ENCODE results near the gene ZMYM4. TPM values are rescaled to one million over a fixed set of nuclear protein-coding genes. Genes with fewer than 3 reads are reported as not detected.

ZMYM4 gene
- total RNA-seq, 2 donors from 2014 or later: 131 to 153 TPM

DNA sequence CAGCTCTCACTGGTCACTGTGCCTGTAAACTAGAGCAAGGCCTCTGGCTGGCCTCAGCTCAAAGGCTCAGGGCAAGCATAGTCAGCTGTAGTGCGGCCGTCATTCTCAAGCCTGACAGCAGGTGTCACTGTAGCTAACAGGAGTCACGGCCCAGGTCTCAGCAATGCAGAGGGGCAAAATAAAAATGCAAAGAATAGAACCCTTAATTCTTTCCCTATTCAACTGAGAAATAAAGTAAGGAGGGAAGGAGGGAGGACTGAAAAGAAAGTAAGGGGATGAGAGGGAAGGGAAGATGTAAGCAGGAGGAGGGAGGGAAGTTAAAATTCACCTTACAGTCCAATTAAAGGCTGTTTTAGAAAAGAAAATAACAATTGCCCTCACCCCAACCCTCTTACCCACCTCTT is 182.6 kb downstream of the ZMYM4 start:
- Mint-ChIP-seq H3K9me3 (no peaks in the 10 kb centered on the region), H3K4me3 (no peak overlapping the region), H3K27ac (peak overlapping the region; percentile 59), H3K4me1 (peaks cover 31% of the 10 kb centered on the region), H3K27me3 (ENCODE audit: insufficient read depth) (no peaks in the 10 kb centered on the region), H3K36me3 (ENCODE audit: low read depth) (peaks cover 60% of the 10 kb centered on the region)
- Histone ChIP-seq H3K27me3 (ENCODE audit: control insufficient read depth, insufficient read depth, low read length, poor library complexity, severe bottlenecking) (no peaks in the 10 kb centered on the region), H3K27ac (ENCODE audit: low read depth, low read length) (no peak overlapping the region), H3K36me3 (ENCODE audit: control insufficient read depth, insufficient read depth, low read length) (peaks cover 70% of the 10 kb centered on the region), H3K4me3 (ENCODE audit: low read length) (no peak overlapping the region), H3K9ac (ENCODE audit: extremely low read depth, low read length, poor library complexity, severe bottlenecking) (no peak overlapping the region), H3K9me3 (ENCODE audit: control insufficient read depth, low read length) (no peaks in the 10 kb centered on the region), H3K4me1 (ENCODE audit: control insufficient read depth, insufficient read depth, low read length) (peaks cover 19% of the 10 kb centered on the region)
- TF ChIP-seq, protein P1, sequence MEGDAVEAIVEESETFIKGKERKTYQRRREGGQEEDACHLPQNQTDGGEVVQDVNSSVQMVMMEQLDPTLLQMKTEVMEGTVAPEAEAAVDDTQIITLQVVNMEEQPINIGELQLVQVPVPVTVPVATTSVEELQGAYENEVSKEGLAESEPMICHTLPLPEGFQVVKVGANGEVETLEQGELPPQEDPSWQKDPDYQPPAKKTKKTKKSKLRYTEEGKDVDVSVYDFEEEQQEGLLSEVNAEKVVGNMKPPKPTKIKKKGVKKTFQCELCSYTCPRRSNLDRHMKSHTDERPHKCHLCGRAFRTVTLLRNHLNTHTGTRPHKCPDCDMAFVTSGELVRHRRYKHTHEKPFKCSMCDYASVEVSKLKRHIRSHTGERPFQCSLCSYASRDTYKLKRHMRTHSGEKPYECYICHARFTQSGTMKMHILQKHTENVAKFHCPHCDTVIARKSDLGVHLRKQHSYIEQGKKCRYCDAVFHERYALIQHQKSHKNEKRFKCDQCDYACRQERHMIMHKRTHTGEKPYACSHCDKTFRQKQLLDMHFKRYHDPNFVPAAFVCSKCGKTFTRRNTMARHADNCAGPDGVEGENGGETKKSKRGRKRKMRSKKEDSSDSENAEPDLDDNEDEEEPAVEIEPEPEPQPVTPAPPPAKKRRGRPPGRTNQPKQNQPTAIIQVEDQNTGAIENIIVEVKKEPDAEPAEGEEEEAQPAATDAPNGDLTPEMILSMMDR (conservative IDR thresholded peaks at IDR 0.05): peak; percentile 93
- peak; percentile 93 for DNase-seq
- 0 to 14% methylated on average over 2 to 3 of the region's 3 CpGs for WGBS, 2 experiments (ENCODE audit: insufficient coverage in 1 of 2, insufficient read length in 1 of 2)

DNA sequence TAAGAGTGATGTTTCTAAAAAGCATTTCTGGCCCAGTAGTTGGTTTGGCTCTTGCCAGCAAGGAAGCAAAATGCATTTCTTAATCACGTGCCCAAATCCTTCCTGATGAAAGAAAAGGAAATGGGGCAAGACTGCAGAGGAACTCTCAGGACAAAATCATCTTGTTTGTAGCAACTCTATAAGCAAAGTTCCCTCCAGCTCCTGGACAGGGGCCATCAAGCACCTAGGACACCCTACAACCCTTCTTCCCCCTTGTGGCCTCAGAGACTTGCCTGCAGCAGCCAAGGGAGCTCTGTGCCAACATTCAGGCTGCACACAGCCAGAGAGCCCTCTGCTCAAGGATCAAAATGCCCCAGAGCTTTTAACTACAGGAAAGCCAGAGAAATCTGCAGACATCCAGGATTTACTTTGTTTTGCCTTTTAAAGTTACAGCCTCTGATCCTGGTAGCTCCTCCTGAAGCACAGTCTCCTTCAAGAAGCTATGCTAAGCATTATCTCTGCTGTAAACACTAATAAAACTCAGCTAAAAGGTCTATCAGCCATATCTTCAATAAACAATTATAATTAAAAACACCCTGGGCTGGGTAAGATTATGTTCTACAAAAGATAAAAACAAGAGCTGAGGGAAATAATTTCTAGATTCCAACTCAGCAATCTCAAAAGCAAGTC is 183.7 kb downstream of the ZMYM4 start:
- H3K36me3 Mint-ChIP-seq (ENCODE audit: low read depth): peaks cover 63% of the 10 kb centered on the region
- TF ChIP-seq, protein P1 (conservative IDR thresholded peaks at IDR 0.05): peak; percentile 43
- peaks cover 62% of the 10 kb centered on the region for H3K36me3 ChIP-seq (ENCODE audit: control insufficient read depth, insufficient read depth, low read length)

DNA sequence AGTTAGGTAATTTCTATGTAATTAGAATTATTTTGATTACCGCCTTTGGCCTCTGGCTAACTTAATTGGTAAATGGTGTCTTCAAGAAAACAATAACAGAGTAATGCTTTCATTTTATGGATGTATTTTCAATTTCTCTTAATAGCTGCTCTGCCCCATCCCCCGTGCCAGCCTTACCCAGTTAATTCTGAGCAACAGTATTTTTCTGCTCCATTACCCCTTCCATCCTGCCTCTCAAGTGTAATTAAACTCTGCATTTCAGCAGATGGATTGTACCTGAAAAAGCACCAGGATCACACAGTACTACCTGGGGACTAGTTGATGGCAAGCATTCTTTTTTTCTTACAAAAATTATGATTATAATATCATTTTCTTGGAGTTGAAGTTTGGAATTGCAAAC is 184.5 kb downstream of the ZMYM4 start:
- no peaks in the 10 kb centered on the region for H3K9me3 Mint-ChIP-seq
- Histone ChIP-seq H3K4me3 (ENCODE audit: low read length) (no peak overlapping the region), H3K27ac (ENCODE audit: low read depth, low read length) (no peak overlapping the region), H3K27me3 (ENCODE audit: control insufficient read depth, insufficient read depth, low read length, poor library complexity, severe bottlenecking) (no peaks in the 10 kb centered on the region), H3K4me1 (ENCODE audit: control insufficient read depth, insufficient read depth, low read length) (peaks cover 19% of the 10 kb centered on the region), H3K9ac (ENCODE audit: extremely low read depth, low read length, poor library complexity, severe bottlenecking) (no peak overlapping the region), H3K36me3 (ENCODE audit: control insufficient read depth, insufficient read depth, low read length) (peaks cover 54% of the 10 kb centered on the region), H3K9me3 (ENCODE audit: control insufficient read depth, low read length) (no peaks in the 10 kb centered on the region)
- no peak for DNase-seq
- WGBS, 2 experiments (ENCODE audit: insufficient coverage in 1 of 2, insufficient read length in 1 of 2): 98 to 100% methylated on average over 2 of the region's 2 CpGs
- peaks cover 31% of the 10 kb centered on the region for H3K4me1 Mint-ChIP-seq
- H3K27ac Mint-ChIP-seq: no peak overlapping the region
- H3K36me3 Mint-ChIP-seq (ENCODE audit: low read depth): peaks cover 59% of the 10 kb centered on the region
- TF ChIP-seq, protein P1 (conservative IDR thresholded peaks at IDR 0.05): no peak
- H3K27me3 Mint-ChIP-seq (ENCODE audit: insufficient read depth): no peaks in the 10 kb centered on the region
- no peak overlapping the region for H3K4me3 Mint-ChIP-seq

More for the DNA sequence above, 183.7 kb downstream of the ZMYM4 start:
- Mint-ChIP-seq H3K4me3 (no peak overlapping the region), H3K27ac (peak overlapping the region; percentile 60), H3K27me3 (ENCODE audit: insufficient read depth) (no peaks in the 10 kb centered on the region), H3K4me1 (peaks cover 31% of the 10 kb centered on the region), H3K9me3 (no peaks in the 10 kb centered on the region)
- Histone ChIP-seq H3K9ac (ENCODE audit: extremely low read depth, low read length, poor library complexity, severe bottlenecking) (no peak overlapping the region), H3K9me3 (ENCODE audit: control insufficient read depth, low read length) (no peaks in the 10 kb centered on the region), H3K4me3 (ENCODE audit: low read length) (peak overlapping the region; percentile 13), H3K4me1 (ENCODE audit: control insufficient read depth, insufficient read depth, low read length) (peaks cover 19% of the 10 kb centered on the region), H3K27me3 (ENCODE audit: control insufficient read depth, insufficient read depth, low read length, poor library complexity, severe bottlenecking) (no peaks in the 10 kb centered on the region), H3K27ac (ENCODE audit: low read depth, low read length) (peak overlapping the region; percentile 12)
- WGBS, 2 experiments (ENCODE audit: insufficient coverage in 1 of 2, insufficient read length in 1 of 2): 89% methylated on average over 1 of the region's 1 CpG; no CpG with 5 or more reads in 1 of the 2 experiments
- no peak for DNase-seq
